HepG2 (cell line): ENCODE results near the gene MEIOB. TPM values are rescaled to one million over a fixed set of nuclear protein-coding genes. Genes with fewer than 3 reads are reported as not detected.

Experiments used
- EHMT2 ChIP-seq: fragments of 200-600 bp; sonication (generic); IDR thresholded peaks from 2 replicates; pipeline ENCODE4 v1.7.0; 2017; ENCODE audit warnings: antibody characterized with exemption, low read depth, low read length, borderline replicate concordance
- ELF1 ChIP-seq: sonication (generic); formaldehyde crosslinking; IDR thresholded peaks from 2 replicates; pipeline ENCODE4 v1.4.0; 2020; ENCODE audit warnings: missing genetic modification reagents
- FOXA3 ChIP-seq: IDR thresholded peaks from 2 replicates; pipeline ENCODE4 v1.6.1; 2016; ENCODE audit warnings: missing genetic modification reagents, missing compliant biosample characterization
- FOXJ3 ChIP-seq: sonication (generic); formaldehyde crosslinking; IDR thresholded peaks from 2 replicates; pipeline ENCODE4 v1.4.0; 2020; ENCODE audit warnings: missing genetic modification reagents, mild to moderate bottlenecking, borderline replicate concordance
- GATAD2A ChIP-seq: IDR thresholded peaks from 2 replicates; pipeline ENCODE4 v1.6.1; 2016
- NR2F1 ChIP-seq, 2 experiments: fragments of 450-650 bp in 1 of 2; formaldehyde crosslinking in 1 of 2; IDR thresholded peaks; 2 replicates each; pipeline versions ENCODE4 v1.5.0 to v1.6.1; 2016 to 2020; ENCODE audit warnings: mild to moderate bottlenecking in 1 of 2, missing compliant biosample characterization in 1 of 2, missing genetic modification reagents in 1 of 2, moderate library complexity in 1 of 2
- PHF20 ChIP-seq: sonication (generic); formaldehyde crosslinking; IDR thresholded peaks from 2 replicates; pipeline ENCODE4 v1.5.0; 2020; ENCODE audit warnings: mild to moderate bottlenecking, missing genetic modification reagents
- SOX6 ChIP-seq, 2 experiments: fragments of 450-650 bp in 1 of 2; sonication (generic) in 1 of 2; formaldehyde crosslinking in 1 of 2; IDR thresholded peaks; 2 replicates each; pipeline versions ENCODE4 v1.4.0 to v1.6.1; 2017 to 2020; ENCODE audit warnings: antibody characterized with exemption in 1 of 2, mild to moderate bottlenecking in 1 of 2, missing genetic modification reagents in 1 of 2
- TOE1 ChIP-seq: sonication (generic); formaldehyde crosslinking; IDR thresholded peaks from 2 replicates; pipeline ENCODE4 v1.4.0; 2020; ENCODE audit warnings: mild to moderate bottlenecking, missing genetic modification reagents
- TOPORS ChIP-seq: sonication (generic); formaldehyde crosslinking; IDR thresholded peaks from 2 replicates; pipeline ENCODE4 v1.8.0; 2023; ENCODE audit warnings: mild to moderate bottlenecking, missing genetic modification reagents
- ZKSCAN8 ChIP-seq: IDR thresholded peaks from 2 replicates; pipeline ENCODE4 v1.6.1; 2016; ENCODE audit warnings: borderline replicate concordance, missing genetic modification reagents, missing compliant biosample characterization
- ZMAT3 ChIP-seq: sonication (generic); formaldehyde crosslinking; conservative IDR thresholded peaks from 2 replicates; pipeline ENCODE4 v1.7.0; 2021; ENCODE audit warnings: missing genetic modification reagents
- ZNF234 ChIP-seq: sonication (generic); formaldehyde crosslinking; conservative IDR thresholded peaks from 2 replicates; pipeline ENCODE4 v1.5.1; 2020; ENCODE audit warnings: mild to moderate bottlenecking, missing genetic modification reagents
- ZNF264 ChIP-seq: sonication (generic); formaldehyde crosslinking; IDR thresholded peaks from 2 replicates; pipeline ENCODE4 v1.4.0; 2020; ENCODE audit warnings: missing genetic modification reagents
- ZNF570 ChIP-seq: sonication (generic); formaldehyde crosslinking; IDR thresholded peaks from 2 replicates; pipeline ENCODE4 v1.4.0; 2020; ENCODE audit warnings: mild to moderate bottlenecking, missing genetic modification reagents, borderline replicate concordance
- ZNF780A ChIP-seq: sonication (generic); formaldehyde crosslinking; IDR thresholded peaks from 2 replicates; pipeline ENCODE4 v1.8.0; 2022; ENCODE audit warnings: mild to moderate bottlenecking, missing genetic modification reagents, moderate library complexity
- polyA plus RNA-seq, 8 experiments: library from polyadenylated mRNA; depleted of rRNA in 3 of 8; stranded (reverse) in 7 of 8; unstranded in 1 of 8; fragments of >200 nt; fragmentation: Illumina TruSeq in 4 of 8; extraction: Trizol in 4 of 8; gene quantifications; 2 replicates each; pipeline versions ENCODE4 v1.2.1 to v1.2.3, GENCODE V29; 2011 to 2016; ENCODE audit warnings: low read depth in 4 of 8, missing spikeins in 1 of 8, mixed read lengths in 1 of 8; ENCODE audit not compliant: insufficient read depth in 1 of 8
- total RNA-seq, 5 experiments: library from RNA; depleted of rRNA; stranded (reverse); fragments of >200 nt; fragmentation: Illumina TruSeq; extraction: Trizol; gene quantifications; 2 replicates each; pipeline ENCODE4 v1.2.3, GENCODE V29; 2016; ENCODE audit warnings: low read depth in 1 of 5
- TF ChIP-seq, protein P1 (sequence below): sonication (generic); formaldehyde crosslinking; IDR thresholded peaks from 2 replicates; pipeline ENCODE4 v1.8.1; 2023; ENCODE audit warnings: mild to moderate bottlenecking, inconsistent platforms, moderate library complexity, missing genetic modification reagents, borderline replicate concordance
- TF ChIP-seq, protein P2 (sequence below): sonication (generic); formaldehyde crosslinking; IDR thresholded peaks from 2 replicates; pipeline ENCODE4 v1.4.0; 2020; ENCODE audit warnings: missing genetic modification reagents
- TF ChIP-seq, protein P3 (sequence below): sonication (generic); formaldehyde crosslinking; IDR thresholded peaks from 2 replicates; pipeline ENCODE4 v1.8.0; 2022; ENCODE audit warnings: missing genetic modification reagents, mild to moderate bottlenecking, inconsistent platforms, borderline replicate concordance
- TF ChIP-seq, protein P4 (sequence below), 2 experiments: sonication (generic) in 1 of 2; formaldehyde crosslinking in 1 of 2; IDR thresholded peaks; 2 replicates each; pipeline versions ENCODE4 v1.4.0 to v1.6.1; 2018 to 2020; ENCODE audit warnings: missing genetic modification reagents in 2 of 2, borderline replicate concordance in 1 of 2, low read depth in 1 of 2, mild to moderate bottlenecking in 1 of 2, missing biosample characterization in 1 of 2
- TF ChIP-seq, protein P5 (sequence below): sonication (generic); formaldehyde crosslinking; IDR thresholded peaks from 2 replicates; pipeline ENCODE4 v1.4.0; 2020; ENCODE audit warnings: low read depth, mild to moderate bottlenecking, missing genetic modification reagents

Gene MEIOB
- total and polyA plus RNA-seq, 2 of the 13 experiments (the other 11 are each of a cell fraction or from before 2014, with no cell fraction given), result 0.17 TPM; not detected in 1

DNA sequence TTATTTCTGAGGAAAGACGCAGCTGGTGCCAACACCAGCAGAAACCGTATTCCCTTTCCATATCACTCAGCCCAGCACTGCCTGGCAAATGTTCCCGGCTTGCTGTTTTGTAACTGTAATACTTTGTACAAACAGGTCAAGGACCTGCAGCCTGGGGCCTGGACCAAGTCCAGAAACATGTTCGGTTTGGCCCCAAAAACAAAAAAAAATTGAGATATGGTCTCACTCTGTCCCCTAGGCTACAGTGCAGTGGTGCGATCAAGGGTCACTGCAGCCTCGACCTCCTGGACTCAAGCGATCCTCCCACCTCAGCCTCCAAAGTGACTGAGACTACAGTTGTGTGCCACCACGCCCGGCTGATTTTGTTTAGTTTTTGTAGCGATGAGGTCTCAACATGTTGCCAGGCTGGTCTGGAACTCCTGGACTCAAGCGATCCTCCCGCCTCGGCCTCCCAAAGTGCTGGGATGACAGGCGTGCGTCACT, 46.5 kb downstream of the MEIOB start (continued):
- TF ChIP-seq, protein P1, sequence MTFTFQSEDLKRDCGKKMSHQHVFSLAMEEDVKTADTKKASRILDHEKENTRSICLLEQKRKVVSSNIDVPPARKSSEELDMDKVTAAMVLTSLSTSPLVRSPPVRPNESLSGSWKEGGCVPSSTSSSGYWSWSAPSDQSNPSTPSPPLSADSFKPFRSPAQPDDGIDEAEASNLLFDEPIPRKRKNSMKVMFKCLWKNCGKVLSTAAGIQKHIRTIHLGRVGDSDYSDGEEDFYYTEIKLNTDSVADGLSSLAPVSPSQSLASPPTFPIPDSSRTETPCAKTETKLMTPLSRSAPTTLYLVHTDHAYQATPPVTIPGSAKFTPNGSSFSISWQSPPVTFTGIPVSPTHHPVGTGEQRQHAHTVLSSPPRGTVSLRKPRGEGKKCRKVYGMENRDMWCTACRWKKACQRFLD (CRISPR knock-in tag), result no peak
- TF ChIP-seq NR2F1 (CRISPR knock-in tag; IDR thresholded peaks at IDR 0.05), result peak in 1 of 2 experiments; percentile 41; a peak in 1 of 4 replicates
- TF ChIP-seq, protein P2, sequence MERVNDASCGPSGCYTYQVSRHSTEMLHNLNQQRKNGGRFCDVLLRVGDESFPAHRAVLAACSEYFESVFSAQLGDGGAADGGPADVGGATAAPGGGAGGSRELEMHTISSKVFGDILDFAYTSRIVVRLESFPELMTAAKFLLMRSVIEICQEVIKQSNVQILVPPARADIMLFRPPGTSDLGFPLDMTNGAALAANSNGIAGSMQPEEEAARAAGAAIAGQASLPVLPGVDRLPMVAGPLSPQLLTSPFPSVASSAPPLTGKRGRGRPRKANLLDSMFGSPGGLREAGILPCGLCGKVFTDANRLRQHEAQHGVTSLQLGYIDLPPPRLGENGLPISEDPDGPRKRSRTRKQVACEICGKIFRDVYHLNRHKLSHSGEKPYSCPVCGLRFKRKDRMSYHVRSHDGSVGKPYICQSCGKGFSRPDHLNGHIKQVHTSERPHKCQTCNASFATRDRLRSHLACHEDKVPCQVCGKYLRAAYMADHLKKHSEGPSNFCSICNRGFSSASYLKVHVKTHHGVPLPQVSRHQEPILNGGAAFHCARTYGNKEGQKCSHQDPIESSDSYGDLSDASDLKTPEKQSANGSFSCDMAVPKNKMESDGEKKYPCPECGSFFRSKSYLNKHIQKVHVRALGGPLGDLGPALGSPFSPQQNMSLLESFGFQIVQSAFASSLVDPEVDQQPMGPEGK, result peak; percentile 49
- no peak for TF ChIP-seq ZNF234 (CRISPR knock-in tag)
- TF ChIP-seq TOPORS (CRISPR knock-in tag), result no peak
- no peak for TF ChIP-seq ZNF780A
- 0 out of 2 replicates have a peak, but pooled peaks have one; percentile 44 for TF ChIP-seq ZKSCAN8 (CRISPR knock-in tag)
- no peak for TF ChIP-seq ZNF570 (CRISPR knock-in tag)
- TF ChIP-seq, protein P3, sequence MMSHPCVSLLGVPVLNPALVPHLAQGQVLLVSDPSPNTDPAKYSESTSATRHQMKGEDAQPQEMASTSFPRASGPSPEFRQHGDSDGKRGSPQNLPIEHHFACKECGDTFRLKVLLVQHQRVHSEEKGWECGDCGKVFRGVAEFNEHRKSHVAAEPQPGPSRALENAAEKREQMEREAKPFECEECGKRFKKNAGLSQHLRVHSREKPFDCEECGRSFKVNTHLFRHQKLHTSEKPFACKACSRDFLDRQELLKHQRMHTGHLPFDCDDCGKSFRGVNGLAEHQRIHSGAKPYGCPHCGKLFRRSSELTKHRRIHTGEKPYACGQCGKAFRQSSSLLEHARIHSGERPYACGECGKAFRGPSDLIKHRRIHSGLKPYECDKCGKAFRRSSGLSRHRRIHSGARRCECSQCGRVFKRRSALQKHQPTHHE, result no peak
- TF ChIP-seq PHF20 (CRISPR knock-in tag), result no peak
- TF ChIP-seq FOXJ3 (CRISPR knock-in tag), result no peak
- peak; percentile 10; the same call in 1 of the 2 replicates for TF ChIP-seq FOXA3 (CRISPR knock-in tag)
- TF ChIP-seq, protein P4, sequence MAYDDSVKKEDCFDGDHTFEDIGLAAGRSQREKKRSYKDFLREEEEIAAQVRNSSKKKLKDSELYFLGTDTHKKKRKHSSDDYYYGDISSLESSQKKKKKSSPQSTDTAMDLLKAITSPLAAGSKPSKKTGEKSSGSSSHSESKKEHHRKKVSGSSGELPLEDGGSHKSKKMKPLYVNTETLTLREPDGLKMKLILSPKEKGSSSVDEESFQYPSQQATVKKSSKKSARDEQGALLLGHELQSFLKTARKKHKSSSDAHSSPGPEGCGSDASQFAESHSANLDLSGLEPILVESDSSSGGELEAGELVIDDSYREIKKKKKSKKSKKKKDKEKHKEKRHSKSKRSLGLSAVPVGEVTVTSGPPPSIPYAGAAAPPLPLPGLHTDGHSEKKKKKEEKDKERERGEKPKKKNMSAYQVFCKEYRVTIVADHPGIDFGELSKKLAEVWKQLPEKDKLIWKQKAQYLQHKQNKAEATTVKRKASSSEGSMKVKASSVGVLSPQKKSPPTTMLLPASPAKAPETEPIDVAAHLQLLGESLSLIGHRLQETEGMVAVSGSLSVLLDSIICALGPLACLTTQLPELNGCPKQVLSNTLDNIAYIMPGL (CRISPR knock-in tag; IDR thresholded peaks at IDR 0.05; ENCODE audit: borderline replicate concordance in 1 of 2, low read depth in 1 of 2), result 0 out of 4 replicates have a peak, but pooled peaks of 1 of the 2 experiments have one; percentile 37
- peak; percentile 80; the same call in 1 of the 2 replicates for TF ChIP-seq ZNF264 (CRISPR knock-in tag)
- TF ChIP-seq ZMAT3 (CRISPR knock-in tag), result no peak
- TF ChIP-seq, protein P5, sequence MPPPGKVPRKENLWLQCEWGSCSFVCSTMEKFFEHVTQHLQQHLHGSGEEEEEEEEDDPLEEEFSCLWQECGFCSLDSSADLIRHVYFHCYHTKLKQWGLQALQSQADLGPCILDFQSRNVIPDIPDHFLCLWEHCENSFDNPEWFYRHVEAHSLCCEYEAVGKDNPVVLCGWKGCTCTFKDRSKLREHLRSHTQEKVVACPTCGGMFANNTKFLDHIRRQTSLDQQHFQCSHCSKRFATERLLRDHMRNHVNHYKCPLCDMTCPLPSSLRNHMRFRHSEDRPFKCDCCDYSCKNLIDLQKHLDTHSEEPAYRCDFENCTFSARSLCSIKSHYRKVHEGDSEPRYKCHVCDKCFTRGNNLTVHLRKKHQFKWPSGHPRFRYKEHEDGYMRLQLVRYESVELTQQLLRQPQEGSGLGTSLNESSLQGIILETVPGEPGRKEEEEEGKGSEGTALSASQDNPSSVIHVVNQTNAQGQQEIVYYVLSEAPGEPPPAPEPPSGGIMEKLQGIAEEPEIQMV (CRISPR knock-in tag), result peak; percentile 48; the same call in 1 of the 2 replicates
- TF ChIP-seq ELF1 (CRISPR knock-in tag), result no peak
- no peak for TF ChIP-seq EHMT2
- TF ChIP-seq TOE1, result no peak
- TF ChIP-seq SOX6 (IDR thresholded peaks at IDR 0.05), result no peak
- TF ChIP-seq SOX6 (CRISPR knock-in tag; IDR thresholded peaks at IDR 0.05), result peak; percentile 75
- no peak; the same call in 1 of the 2 replicates for TF ChIP-seq GATAD2A (CRISPR knock-in tag)
